ENCODE measurements around the gene THBS4.

THBS4 gene

GRCh38 chr5:80043187-80043586 is 8.0 kb downstream of the THBS4 start:
- no peak for DNase-seq (ENCODE audit: extremely low read depth in 1 of 2, low read depth in 1 of 2)

- DNase-seq (ENCODE audit: extremely low read depth in 1 of 2, low read depth in 1 of 2) = no peak
Observed at GRCh38 chr5:80048084-80048780, 13.1 kb downstream of the THBS4 start.

GRCh38 chr5:80052464-80052863 is 17.3 kb downstream of the THBS4 start:
- no peak for DNase-seq (ENCODE audit: extremely low read depth in 1 of 2, low read depth in 1 of 2)

- no peak for DNase-seq (ENCODE audit: extremely low read depth in 1 of 2, low read depth in 1 of 2)
Observed at GRCh38 chr5:80054682-80055081, 19.5 kb downstream of the THBS4 start.

- DNase-seq (ENCODE audit: extremely low read depth in 1 of 2, low read depth in 1 of 2) = no peak
Observed at GRCh38 chr5:80055491-80056170, 20.5 kb downstream of the THBS4 start.

- no peak for DNase-seq (ENCODE audit: extremely low read depth in 1 of 2, low read depth in 1 of 2)
Observed at GRCh38 chr5:80057099-80057498, 22.0 kb downstream of the THBS4 start.

GRCh38 chr5:80057921-80058320 is 22.8 kb downstream of the THBS4 start:
- no peak for DNase-seq (ENCODE audit: extremely low read depth in 1 of 2, low read depth in 1 of 2)

- DNase-seq (ENCODE audit: extremely low read depth in 1 of 2, low read depth in 1 of 2) = no peak
Observed at GRCh38 chr5:80059354-80059980, 24.3 kb downstream of the THBS4 start.

GRCh38 chr5:80060966-80061365 is 25.8 kb downstream of the THBS4 start:
- DNase-seq (ENCODE audit: extremely low read depth in 1 of 2, low read depth in 1 of 2) = no peak

- DNase-seq (ENCODE audit: extremely low read depth in 1 of 2, low read depth in 1 of 2) = no peak
Observed at GRCh38 chr5:80061547-80061946, 26.4 kb downstream of the THBS4 start.

- no peak for DNase-seq (ENCODE audit: extremely low read depth in 1 of 2, low read depth in 1 of 2)
Observed at GRCh38 chr5:80064124-80064523, 29.0 kb downstream of the THBS4 start.

- DNase-seq (ENCODE audit: extremely low read depth in 1 of 2, low read depth in 1 of 2) = no peak
Observed at GRCh38 chr5:80067016-80067415, 31.9 kb downstream of the THBS4 start.

- DNase-seq (ENCODE audit: extremely low read depth in 1 of 2, low read depth in 1 of 2) = no peak
Observed at GRCh38 chr5:80067531-80068245, 32.5 kb downstream of the THBS4 start.

- DNase-seq (ENCODE audit: extremely low read depth in 1 of 2, low read depth in 1 of 2) = no peak
Observed at GRCh38 chr5:80068246-80068636, 33.1 kb downstream of the THBS4 start.

GRCh38 chr5:80068775-80069174 is 33.6 kb downstream of the THBS4 start:
- DNase-seq (ENCODE audit: extremely low read depth in 1 of 2, low read depth in 1 of 2) = no peak

- no peak for DNase-seq (ENCODE audit: extremely low read depth in 1 of 2, low read depth in 1 of 2)
Observed at GRCh38 chr5:80069251-80069800, 34.2 kb downstream of the THBS4 start.

- DNase-seq (ENCODE audit: extremely low read depth in 1 of 2, low read depth in 1 of 2) = no peak
Observed at GRCh38 chr5:80069918-80070318, 34.8 kb downstream of the THBS4 start.

- no peak for DNase-seq (ENCODE audit: extremely low read depth in 1 of 2, low read depth in 1 of 2)
Observed at GRCh38 chr5:80070338-80071056, 35.3 kb downstream of the THBS4 start.

GRCh38 chr5:80071510-80072021 is 36.4 kb downstream of the THBS4 start:
- no peak for DNase-seq (ENCODE audit: extremely low read depth in 1 of 2, low read depth in 1 of 2)

All from activated CD8-positive, alpha-beta memory T cell treated with anti-CD3 and anti-CD28 coated beads for 1 hour (primary cell).